Endothelial cell of umbilical vein (primary cell): ENCODE data around the gene C8B. TPM values are rescaled to one million over a fixed set of nuclear protein-coding genes. Genes with fewer than 3 reads are reported as not detected.

Experiments
- BruUV-seq: library from RNA; stranded (reverse); fragments of 400-500 nt; replicated peaks from 2 replicates; lab custom pipeline; 2021; lab: Mats Ljungman, UMichigan
- CTCF ChIA-PET: fragments of 300-600, 350-600 bp; sonication (Branson Sonifier 250); formaldehyde crosslinking; loops from one replicate; lab custom pipeline; 2021; ENCODE audit warnings: antibody characterized with exemption, inconsistent platforms; lab: Charles Lee
- POLR2A ChIA-PET: fragments of 300-600, 350-600 bp; sonication (Branson Sonifier 250); formaldehyde crosslinking; loops from one replicate; lab custom pipeline; 2021; ENCODE audit warnings: antibody characterized with exemption, inconsistent platforms; lab: Charles Lee
- DNase-seq: peaks from one replicate; pipeline ENCODE4 v3.0.0-alpha.2; 2011; ENCODE audit warnings: low read depth, low spot score
- FAIRE-seq: peaks from 2 replicates; lab custom pipeline; 2011; peaks lifted over from hg19 to GRCh38; lab: Jason Lieb, UNC
- H2AFZ ChIP-seq: 2 replicates; pipeline ENCODE4 v1.6.0; 2012; ENCODE audit warnings: low read depth, low read length, control low read depth, inconsistent platforms
- H3K27ac ChIP-seq: 2 replicates; pipeline ENCODE4 v1.5.1; 2011; ENCODE audit warnings: low read depth, mild to moderate bottlenecking, control low read depth, low read length, moderate library complexity; ENCODE audit not compliant: insufficient read depth
- H3K27me3 ChIP-seq, 2 experiments: 2 replicates each; pipeline versions ENCODE4 v1.6.0 to v1.6.1; 2011; ENCODE audit warnings: low read length in 2 of 2, mixed read lengths in 1 of 2; ENCODE audit not compliant: control insufficient read depth in 2 of 2, insufficient read depth in 2 of 2
- H3K36me3 ChIP-seq, 2 experiments: 2 replicates in 1 of 2; 3 replicates in 1 of 2; pipeline ENCODE4 v1.5.1; 2011; ENCODE audit warnings: low read length in 2 of 2, mild to moderate bottlenecking in 1 of 2, moderate library complexity in 1 of 2; ENCODE audit not compliant: control insufficient read depth in 2 of 2, insufficient read depth in 2 of 2; ENCODE audit errors: extremely low read depth in 1 of 2
- H3K4me1 ChIP-seq: 3 replicates; pipeline ENCODE4 v1.5.1; 2011; ENCODE audit warnings: mild to moderate bottlenecking, low read length; ENCODE audit not compliant: control insufficient read depth, insufficient read depth; ENCODE audit errors: extremely low read depth
- H3K4me2 ChIP-seq: 2 replicates; pipeline ENCODE4 v1.6.1; 2011; ENCODE audit warnings: low read length, control low read depth, mixed read lengths; ENCODE audit not compliant: insufficient read depth
- H3K4me3 ChIP-seq, 3 experiments: fragments of 200-600 bp in 1 of 3; sonication (generic), shearing (Covaris generic) in 1 of 3; replicated peaks in 1 of 3; 2 replicates each; pipeline ENCODE4 v1.5.1; 2011 to 2016; ENCODE audit warnings: control low read depth in 3 of 3, low read length in 3 of 3, mild to moderate bottlenecking in 2 of 3, inconsistent platforms in 1 of 3, low read depth in 1 of 3, moderate library complexity in 1 of 3; ENCODE audit not compliant: insufficient read depth in 1 of 3
- H3K79me2 ChIP-seq: 2 replicates; pipeline ENCODE4 v1.6.0; 2012; ENCODE audit warnings: low read length, inconsistent platforms; ENCODE audit not compliant: control insufficient read depth, insufficient read depth
- H3K9ac ChIP-seq: replicated peaks from 2 replicates; pipeline ENCODE3; 2011; ENCODE audit warnings: low read length, control low read depth; ENCODE audit not compliant: insufficient read depth; ENCODE audit errors: extremely low read depth
- H3K9me1 ChIP-seq: replicated peaks from 3 replicates; pipeline ENCODE4 v1.6.0; 2011; ENCODE audit warnings: mild to moderate bottlenecking, low read length; ENCODE audit not compliant: control insufficient read depth, insufficient read depth; ENCODE audit errors: extremely low read depth
- H3K9me3 ChIP-seq: replicated peaks from 2 replicates; pipeline ENCODE4 v1.5.1; 2012; ENCODE audit warnings: low read length, inconsistent platforms; ENCODE audit not compliant: control insufficient read depth, insufficient read depth
- H4K20me1 ChIP-seq: replicated peaks from 2 replicates; pipeline ENCODE3; 2011; ENCODE audit warnings: mild to moderate bottlenecking, low read length; ENCODE audit not compliant: control insufficient read depth, insufficient read depth; ENCODE audit errors: extremely low read depth
- EZH2 ChIP-seq: IDR thresholded peaks from 2 replicates; pipeline ENCODE4 v1.6.1; 2012; ENCODE audit warnings: borderline replicate concordance, low read depth, mild to moderate bottlenecking, moderate library complexity, low read length, inconsistent platforms; ENCODE audit not compliant: severe bottlenecking
- FOS ChIP-seq: IDR thresholded peaks from 2 replicates; pipeline ENCODE4 v1.6.1; 2011; ENCODE audit warnings: mild to moderate bottlenecking, low read length, moderate library complexity, borderline replicate concordance; ENCODE audit not compliant: insufficient read depth
- MYC ChIP-seq: IDR thresholded peaks from one replicate; pipeline ENCODE4 v1.6.1; 2011; ENCODE audit warnings: mild to moderate bottlenecking, low read depth, low read length
- POLR2A ChIP-seq: IDR thresholded peaks from 2 replicates; pipeline ENCODE4 v1.6.1; 2012; ENCODE audit warnings: low read depth, mild to moderate bottlenecking, control low read depth, low read length
- POLR2AphosphoS5 ChIP-seq: IDR thresholded peaks from 2 replicates; pipeline ENCODE4 v1.6.1; 2012; ENCODE audit warnings: low read depth, mild to moderate bottlenecking, control low read depth, low read length, moderate library complexity; ENCODE audit not compliant: insufficient read depth
- dilution Hi-C: fragments of 300-500 bp; cut with MboI; formaldehyde crosslinking; loops from one replicate; pipeline ENCODE4 v1.15.0; 2019; ENCODE audit warnings: low sequenced_read_pairs; ENCODE audit not compliant: extremely low pct_ligation_motif_present
- intact Hi-C: fragments of 100-400 bp; cut with micrococcal nuclease; formaldehyde crosslinking; loops from one replicate; pipeline ENCODE4 v1.10.0; 2022
- polyA plus RNA-seq, 4 experiments: library from polyadenylated mRNA; depleted of rRNA in 3 of 4; stranded (reverse) in 3 of 4; unstranded in 1 of 4; fragments of >200 nt; gene quantifications; 2 replicates each; pipeline versions ENCODE4 v1.2.1 to v1.2.3, GENCODE V29; 2011 to 2012; ENCODE audit warnings: missing spikeins in 1 of 4
- total RNA-seq: library from RNA; stranded (reverse); gene quantifications from 2 replicates; pipeline ENCODE4 v1.2.3, GENCODE V29; 2021
- TF ChIP-seq, protein P1 (sequence below), 2 donors: IDR thresholded peaks; 1 replicate in 1 of 2; 2 replicates in 1 of 2; pipeline ENCODE4 v1.5.1; 2011; ENCODE audit warnings: low read length in 2 of 2, mild to moderate bottlenecking in 2 of 2, moderate library complexity in 2 of 2, control low read depth in 1 of 2, inconsistent platforms in 1 of 2, low read depth in 1 of 2; ENCODE audit not compliant: insufficient read depth in 1 of 2; ENCODE audit errors: extremely low read depth in 1 of 2

The C8B gene
- total and polyA plus RNA-seq, 2 donors (not counting 3 experiments of a cell fraction or from before 2014, with no cell fraction given), result not detected

DNA sequence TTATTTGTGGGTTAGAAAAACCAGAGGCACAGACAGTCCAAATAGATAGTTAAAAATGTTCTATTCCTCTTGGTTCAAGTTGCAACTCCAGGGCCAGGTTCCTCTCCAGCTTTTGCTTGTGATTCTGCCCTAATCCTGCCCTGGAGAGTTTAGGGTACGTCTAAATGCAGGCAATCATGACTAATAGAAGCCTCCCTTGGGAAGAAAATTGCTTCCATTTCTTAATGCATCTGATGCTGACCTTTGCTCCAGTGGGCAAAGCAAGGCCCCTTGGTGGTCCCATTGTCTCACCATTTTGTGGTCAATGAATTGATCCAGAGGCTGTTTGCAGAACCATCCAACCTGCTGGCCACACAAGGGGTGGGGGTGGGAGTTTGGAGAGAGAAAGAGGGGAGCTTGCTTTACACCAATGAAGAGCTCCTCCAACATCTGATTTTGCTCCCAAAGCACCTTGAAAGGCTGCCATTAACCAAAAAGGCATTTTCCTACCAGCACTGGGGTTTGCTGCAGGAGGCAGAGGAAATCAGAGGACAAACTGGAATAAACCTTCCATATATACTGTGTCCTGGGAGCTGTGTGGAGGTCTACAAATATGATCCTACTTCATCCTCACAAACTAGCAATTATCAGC is 31.3 kb downstream of the C8B start:
- dilution Hi-C loops (no loop called here), intact Hi-C loops (no loop called here)
- POLR2A ChIA-PET, result no interaction called here
- Histone ChIP-seq H4K20me1 (no peaks in the 10 kb centered on the region), H3K9me3 (no peaks in the 10 kb centered on the region), H3K27ac (no peak overlapping the region), H3K79me2 (no peaks in the 10 kb centered on the region), H3K9me1 (no peaks in the 10 kb centered on the region), H3K4me2 (no peak overlapping the region), H3K9ac (no peak overlapping the region), H3K4me1 (no peaks in the 10 kb centered on the region), H2AFZ (no peak overlapping the region), H3K36me3 (no peaks in the 10 kb centered on the region), H3K4me3 (no peak overlapping the region), H3K27me3 (no peaks in the 10 kb centered on the region)
- no peak for DNase-seq
- no peak for FAIRE-seq
- CTCF ChIA-PET, result interaction anchor here (0.6 to 1.2 kb wide), 2 partner anchors 13 to 609 kb away, joined by 3 read pairs; no protein-coding TSS in a partner anchor
- TF ChIP-seq, protein P1, sequence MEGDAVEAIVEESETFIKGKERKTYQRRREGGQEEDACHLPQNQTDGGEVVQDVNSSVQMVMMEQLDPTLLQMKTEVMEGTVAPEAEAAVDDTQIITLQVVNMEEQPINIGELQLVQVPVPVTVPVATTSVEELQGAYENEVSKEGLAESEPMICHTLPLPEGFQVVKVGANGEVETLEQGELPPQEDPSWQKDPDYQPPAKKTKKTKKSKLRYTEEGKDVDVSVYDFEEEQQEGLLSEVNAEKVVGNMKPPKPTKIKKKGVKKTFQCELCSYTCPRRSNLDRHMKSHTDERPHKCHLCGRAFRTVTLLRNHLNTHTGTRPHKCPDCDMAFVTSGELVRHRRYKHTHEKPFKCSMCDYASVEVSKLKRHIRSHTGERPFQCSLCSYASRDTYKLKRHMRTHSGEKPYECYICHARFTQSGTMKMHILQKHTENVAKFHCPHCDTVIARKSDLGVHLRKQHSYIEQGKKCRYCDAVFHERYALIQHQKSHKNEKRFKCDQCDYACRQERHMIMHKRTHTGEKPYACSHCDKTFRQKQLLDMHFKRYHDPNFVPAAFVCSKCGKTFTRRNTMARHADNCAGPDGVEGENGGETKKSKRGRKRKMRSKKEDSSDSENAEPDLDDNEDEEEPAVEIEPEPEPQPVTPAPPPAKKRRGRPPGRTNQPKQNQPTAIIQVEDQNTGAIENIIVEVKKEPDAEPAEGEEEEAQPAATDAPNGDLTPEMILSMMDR (IDR thresholded peaks at IDR 0.05; ENCODE audit: extremely low read depth in 1 of 2, insufficient read depth in 1 of 2, low read depth in 1 of 2, low read length in 2 of 2), result no peak
- TF ChIP-seq MYC (no peak), FOS (no peak)
- BruUV-seq, result no TSS peak

DNA sequence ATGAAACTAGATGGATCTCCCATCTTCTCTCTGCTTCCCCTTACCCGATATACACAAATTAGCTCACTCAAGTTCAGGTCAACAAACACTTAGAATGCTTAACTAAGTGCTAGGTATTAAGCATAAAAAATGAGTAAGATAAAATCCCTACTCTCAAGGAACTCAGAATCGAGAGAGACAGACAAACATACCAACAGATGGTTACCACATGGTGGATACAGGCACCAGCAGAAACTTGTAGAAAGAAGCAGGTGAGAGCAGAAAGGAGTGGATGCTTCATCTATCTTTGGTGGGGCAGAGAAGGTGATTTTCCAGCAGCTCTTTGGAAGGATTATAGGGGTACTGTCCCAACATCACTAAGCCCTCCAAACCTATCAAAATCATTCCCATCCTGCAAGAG is 32.2 kb downstream of the C8B start:
- Histone ChIP-seq H3K9ac (no peak overlapping the region), H3K4me3 (no peak overlapping the region), H4K20me1 (no peaks in the 10 kb centered on the region), H2AFZ (no peak overlapping the region), H3K36me3 (no peaks in the 10 kb centered on the region), H3K27me3 (no peaks in the 10 kb centered on the region), H3K9me3 (no peaks in the 10 kb centered on the region), H3K79me2 (no peaks in the 10 kb centered on the region), H3K27ac (no peak overlapping the region), H3K4me1 (no peaks in the 10 kb centered on the region), H3K4me2 (no peak overlapping the region), H3K9me1 (no peaks in the 10 kb centered on the region)
- FAIRE-seq (no peak), DNase-seq (no peak)
- dilution Hi-C loops (no loop called here), intact Hi-C loops (no loop called here)
- ChIA-PET CTCF (interaction anchor here (1.2 kb wide), 1 partner anchor 12 kb away, joined by 3 read pairs; no protein-coding TSS in a partner anchor), POLR2A (no interaction called here)
- no TSS peak for BruUV-seq
- TF ChIP-seq MYC (no peak), POLR2AphosphoS5 (no peak), EZH2 (no peak), FOS (no peak), POLR2A (no peak)
- TF ChIP-seq, protein P1 (IDR thresholded peaks at IDR 0.05; ENCODE audit: extremely low read depth in 1 of 2, insufficient read depth in 1 of 2, low read depth in 1 of 2, low read length in 2 of 2), result no peak
